ENCODE results near the gene ARL3.
"Not testable (repeated sequence)": the region's sequence is repeated elsewhere in the genome, so short reads cannot be mapped to it uniquely, and the experiment has no call there.

The ARL3 gene

GRCh38 chr10:102704915-102705314, 9.3 kb downstream of the ARL3 start:
- DNase-seq (ENCODE audit: low read depth, low spot score), result no peak

- DNase-seq (ENCODE audit: low read depth, low spot score), result no peak
These were observed 11.5 kb downstream of the ARL3 start for GRCh38 chr10:102702742-102703141.

GRCh38 chr10:102701796-102702195, 12.4 kb downstream of the ARL3 start:
- no peak for DNase-seq (ENCODE audit: low read depth, low spot score)

- no peak for DNase-seq (ENCODE audit: low read depth, low spot score)
These were observed 12.9 kb downstream of the ARL3 start for GRCh38 chr10:102701272-102701671.

- DNase-seq (ENCODE audit: low read depth, low spot score), result no peak
These were observed 15.3 kb downstream of the ARL3 start for GRCh38 chr10:102698894-102699293.

GRCh38 chr10:102696736-102697135, 17.5 kb downstream of the ARL3 start:
- no peak for DNase-seq (ENCODE audit: low read depth, low spot score)

- DNase-seq (ENCODE audit: low read depth, low spot score), result not testable (repeated sequence)
These were observed 18.8 kb downstream of the ARL3 start for GRCh38 chr10:102695401-102695800.

GRCh38 chr10:102691285-102692066, 22.7 kb downstream of the ARL3 start:
- no peak for DNase-seq (ENCODE audit: low read depth, low spot score)

GRCh38 chr10:102683736-102684135, 30.5 kb downstream of the ARL3 start:
- no peak for DNase-seq (ENCODE audit: low read depth, low spot score)

- no peak for DNase-seq (ENCODE audit: low read depth, low spot score)
These were observed 31.2 kb downstream of the ARL3 start for GRCh38 chr10:102682981-102683380.

- no peak for DNase-seq (ENCODE audit: low read depth, low spot score)
These were observed 31.8 kb downstream of the ARL3 start for GRCh38 chr10:102682416-102682815.

- no peak for DNase-seq (ENCODE audit: low read depth, low spot score)
These were observed 32.5 kb downstream of the ARL3 start for GRCh38 chr10:102681696-102682095.

- DNase-seq (ENCODE audit: low read depth, low spot score), result no peak
These were observed 34.6 kb downstream of the ARL3 start for GRCh38 chr10:102679596-102679995.

GRCh38 chr10:102678842-102679289, 35.3 kb downstream of the ARL3 start:
- DNase-seq (ENCODE audit: low read depth, low spot score), result peak; percentile 63

- DNase-seq (ENCODE audit: low read depth, low spot score), result no peak
These were observed 36.2 kb downstream of the ARL3 start for GRCh38 chr10:102678068-102678400.

GRCh38 chr10:102677331-102678067, 36.7 kb downstream of the ARL3 start:
- no peak for DNase-seq (ENCODE audit: low read depth, low spot score)

- no peak for DNase-seq (ENCODE audit: low read depth, low spot score)
These were observed 37.5 kb downstream of the ARL3 start for GRCh38 chr10:102676534-102677315.

- DNase-seq (ENCODE audit: low read depth, low spot score), result peak; percentile 75
These were observed 38.3 kb downstream of the ARL3 start for GRCh38 chr10:102675666-102676533.

- DNase-seq (ENCODE audit: low read depth, low spot score), result no peak
These were observed 39.1 kb downstream of the ARL3 start for GRCh38 chr10:102675011-102675665.

- DNase-seq (ENCODE audit: low read depth, low spot score), result no peak
These were observed 39.6 kb downstream of the ARL3 start for GRCh38 chr10:102674566-102674965.

Measured in smooth muscle cell of the brain vasculature (primary cell).